AG08395 (cell line): ENCODE measurements around the gene CAB39.
A peak's percentile ranks its signal among the peaks of the same experiment; 100 is the strongest.

Experiments
- DNase-seq: peaks from one replicate; pipeline ENCODE4 v3.0.0; 2012; ENCODE audit warnings: mixed read lengths, low spot score

CAB39 gene

GRCh38 chr2:230757476-230757875 lies 44.8 kb downstream of the CAB39 start:
- peak; percentile 53 for DNase-seq

- DNase-seq, result peak; percentile 80
Measured at GRCh38 chr2:230758566-230759480, 46.2 kb downstream of the CAB39 start.

GRCh38 chr2:230759481-230760167 lies 47.0 kb downstream of the CAB39 start:
- DNase-seq, result no peak

- no peak for DNase-seq
Measured at GRCh38 chr2:230761704-230762103, 49.1 kb downstream of the CAB39 start.

GRCh38 chr2:230762317-230762896 lies 49.8 kb downstream of the CAB39 start:
- no peak for DNase-seq

GRCh38 chr2:230764346-230764745 lies 51.7 kb downstream of the CAB39 start:
- no peak for DNase-seq

- DNase-seq, result no peak
Measured at GRCh38 chr2:230765611-230766300, 53.1 kb downstream of the CAB39 start.

- DNase-seq, result no peak
Measured at GRCh38 chr2:230767862-230768388, 55.3 kb downstream of the CAB39 start.

GRCh38 chr2:230770804-230771203 lies 58.2 kb downstream of the CAB39 start:
- no peak for DNase-seq

GRCh38 chr2:230772156-230772555 lies 59.5 kb downstream of the CAB39 start:
- no peak for DNase-seq

GRCh38 chr2:230773039-230773773 lies 60.6 kb downstream of the CAB39 start:
- no peak for DNase-seq

- peak; percentile 89 for DNase-seq
Measured at GRCh38 chr2:230774348-230774951, 61.8 kb downstream of the CAB39 start.

GRCh38 chr2:230775737-230776136 lies 63.1 kb downstream of the CAB39 start:
- DNase-seq, result no peak

- DNase-seq, result no peak
Measured at GRCh38 chr2:230777721-230778120, 65.1 kb downstream of the CAB39 start.

- DNase-seq, result no peak
Measured at GRCh38 chr2:230778350-230779063, 65.9 kb downstream of the CAB39 start.

GRCh38 chr2:230779126-230779525 lies 66.5 kb downstream of the CAB39 start:
- no peak for DNase-seq

GRCh38 chr2:230779607-230780006 lies 67.0 kb downstream of the CAB39 start:
- no peak for DNase-seq

- DNase-seq, result peak; percentile 15
Measured at GRCh38 chr2:230781130-230781797, 68.6 kb downstream of the CAB39 start.

GRCh38 chr2:230783101-230783500 lies 70.5 kb downstream of the CAB39 start:
- peak; percentile 8 for DNase-seq

- no peak for DNase-seq
Measured at GRCh38 chr2:230784795-230785194, 72.2 kb downstream of the CAB39 start.
